HepG2 (cell line): ENCODE data around the gene ADAM8. TPM values are rescaled to one million over a fixed set of nuclear protein-coding genes. Genes with fewer than 3 reads are reported as not detected.

Experiments used
- ATAC-seq: fragments of 200-7000 bp; cut with Tn5 transposase; 3 replicates; pipeline ENCODE4 v1.9.1; 2020; ENCODE audit warnings: mild to moderate bottlenecking, moderate library complexity
- BruUV-seq: library from RNA; stranded (reverse); fragments of 400-500 nt; replicated peaks from 2 replicates; lab custom pipeline; 2021; lab: Mats Ljungman, UMichigan
- CTCF ChIA-PET: fragments of 300-600 bp; formaldehyde crosslinking; extraction: SDS; loops from one replicate; lab custom pipeline; 2021; ENCODE audit warnings: low total read pairs, inconsistent platforms, low intra/inter-chr PET ratio; lab: Yijun Ruan, JAX
- POLR2A ChIA-PET: fragments of 350-600 bp; sonication (Branson Sonifier 250); formaldehyde crosslinking; loops from one replicate; lab custom pipeline; 2020; ENCODE audit warnings: antibody characterized with exemption, inconsistent platforms; lab: Yijun Ruan, JAX
- DNase-seq: peaks from one replicate; pipeline ENCODE4 v3.0.0-alpha.2; 2015; ENCODE audit warnings: low spot score
- FAIRE-seq: peaks from 3 replicates; lab custom pipeline; 2011; peaks lifted over from hg19 to GRCh38; lab: Jason Lieb, UNC
- H2AFZ ChIP-seq: one replicate; pipeline ENCODE4 v1.6.1; 2011; ENCODE audit warnings: low read length, inconsistent platforms
- H3K27ac ChIP-seq: fragments of 300-600 bp; 3 replicates; pipeline ENCODE4 v1.8.0; 2011; ENCODE audit warnings: mixed run types, mild to moderate bottlenecking, mixed read lengths, low read length, inconsistent platforms; ENCODE audit not compliant: insufficient read depth; ENCODE audit errors: extremely low read length
- H3K27me3 ChIP-seq, 2 experiments: fragments of 200-600 bp in 1 of 2; 2 replicates in 1 of 2; 3 replicates in 1 of 2; pipeline versions ENCODE4 v1.6.0 to v1.8.0; 2011; ENCODE audit warnings: low read length in 2 of 2, mild to moderate bottlenecking in 2 of 2, moderate library complexity in 2 of 2, inconsistent platforms in 1 of 2; ENCODE audit not compliant: insufficient read depth in 2 of 2, control insufficient read depth in 1 of 2
- H3K36me3 ChIP-seq, 2 experiments: fragments of 200-600 bp in 1 of 2; replicated peaks in 1 of 2; 2 replicates in 1 of 2; 3 replicates in 1 of 2; pipeline versions ENCODE4 v1.5.1 to v1.8.0; 2011; ENCODE audit warnings: low read length in 2 of 2, inconsistent platforms in 1 of 2; ENCODE audit not compliant: insufficient read depth in 2 of 2, control insufficient read depth in 1 of 2
- H3K4me1 ChIP-seq: 2 replicates; pipeline ENCODE4 v1.5.1; 2012; ENCODE audit warnings: low read length, inconsistent platforms; ENCODE audit not compliant: insufficient read depth
- H3K4me2 ChIP-seq: 2 replicates; pipeline ENCODE4 v1.6.0; 2011; ENCODE audit warnings: low read depth, low read length, inconsistent platforms
- H3K4me3 ChIP-seq, 3 experiments: fragments of 200-600 bp in 1 of 3; sonication (generic), shearing (Covaris generic) in 1 of 3; replicated peaks in 1 of 3; 2 replicates each; pipeline ENCODE4 v1.5.1; 2011 to 2016; ENCODE audit warnings: low read length in 3 of 3, inconsistent platforms in 2 of 3, low read depth in 2 of 3, mild to moderate bottlenecking in 2 of 3, control low read depth in 1 of 3, mixed read lengths in 1 of 3; ENCODE audit not compliant: insufficient read depth in 1 of 3
- H3K79me2 ChIP-seq: one replicate; pipeline ENCODE4 v1.6.1; 2011; ENCODE audit warnings: low read length, inconsistent platforms; ENCODE audit not compliant: insufficient read depth
- H3K9ac ChIP-seq: 2 replicates; pipeline ENCODE4 v1.6.0; 2011; ENCODE audit warnings: mild to moderate bottlenecking, low read depth, low read length, inconsistent platforms; ENCODE audit not compliant: insufficient read depth
- H3K9me3 ChIP-seq: 2 replicates; pipeline ENCODE4 v1.5.1; 2012; ENCODE audit warnings: mild to moderate bottlenecking, low read length
- H4K20me1 ChIP-seq: 2 replicates; pipeline ENCODE4 v1.6.0; 2011; ENCODE audit warnings: inconsistent platforms, mild to moderate bottlenecking, low read length, moderate library complexity; ENCODE audit not compliant: insufficient read depth
- HMGA1 ChIP-seq: sonication (generic); formaldehyde crosslinking; conservative IDR thresholded peaks from 2 replicates; pipeline ENCODE4 v1.4.0; 2020; ENCODE audit warnings: missing genetic modification reagents
- KAT8 ChIP-seq: IDR thresholded peaks from 2 replicates; pipeline ENCODE4 v1.6.1; 2016; ENCODE audit warnings: missing genetic modification reagents, missing compliant biosample characterization
- MAZ ChIP-seq, 2 experiments: sonication (generic) in 1 of 2; formaldehyde crosslinking in 1 of 2; IDR thresholded peaks; 2 replicates each; pipeline versions ENCODE4 v1.5.0 to v1.6.1; 2012 to 2020; ENCODE audit warnings: low read depth in 2 of 2, mild to moderate bottlenecking in 2 of 2, borderline replicate concordance in 1 of 2, improper control_type of control experiment in 1 of 2, low read length in 1 of 2, missing genetic modification reagents in 1 of 2, moderate library complexity in 1 of 2
- MEF2D ChIP-seq: sonication (generic); formaldehyde crosslinking; IDR thresholded peaks from 2 replicates; pipeline ENCODE4 v1.5.1; 2020; ENCODE audit warnings: mild to moderate bottlenecking, missing genetic modification reagents
- MYNN ChIP-seq: sonication (generic); formaldehyde crosslinking; IDR thresholded peaks from 2 replicates; pipeline ENCODE4 v1.4.0; 2020; ENCODE audit warnings: mild to moderate bottlenecking, low read depth, missing genetic modification reagents
- NCOA1 ChIP-seq: sonication (generic); formaldehyde crosslinking; IDR thresholded peaks from 2 replicates; pipeline ENCODE4 v1.9.0; 2021; ENCODE audit warnings: missing genetic modification reagents
- RBFOX2 ChIP-seq: fragments of 200-400 bp; formaldehyde crosslinking; IDR thresholded peaks from 2 replicates; pipeline ENCODE4 v1.6.1; 2017; ENCODE audit warnings: low read depth, mild to moderate bottlenecking, low read length
- REST ChIP-seq, 2 experiments: IDR thresholded peaks; 2 replicates each; pipeline ENCODE4 v1.6.1; 2011 to 2012; ENCODE audit warnings: low read length in 2 of 2, borderline replicate concordance in 1 of 2, low read depth in 1 of 2, mild to moderate bottlenecking in 1 of 2, moderate library complexity in 1 of 2
- ZBTB26 ChIP-seq: IDR thresholded peaks from 2 replicates; pipeline ENCODE4 v1.6.1; 2016; ENCODE audit warnings: missing compliant biosample characterization, missing genetic modification reagents, borderline replicate concordance
- ZMYM3 ChIP-seq: sonication (generic); formaldehyde crosslinking; IDR thresholded peaks from 2 replicates; pipeline ENCODE4 v1.5.1; 2020; ENCODE audit warnings: mild to moderate bottlenecking, missing genetic modification reagents
- ZMYM4 ChIP-seq: sonication (generic); formaldehyde crosslinking; IDR thresholded peaks from 2 replicates; pipeline ENCODE4 v1.8.1; 2023; ENCODE audit warnings: mild to moderate bottlenecking, missing genetic modification reagents
- ZNF343 ChIP-seq: sonication (generic); formaldehyde crosslinking; IDR thresholded peaks from 2 replicates; pipeline ENCODE4 v1.4.0; 2020; ENCODE audit warnings: mild to moderate bottlenecking, missing genetic modification reagents
- ZNF503 ChIP-seq: sonication (generic); formaldehyde crosslinking; IDR thresholded peaks from 2 replicates; pipeline ENCODE4 v1.4.0; 2020; ENCODE audit warnings: missing genetic modification reagents
- ZNF543 ChIP-seq: sonication (generic); formaldehyde crosslinking; IDR thresholded peaks from 2 replicates; pipeline ENCODE4 v1.4.0; 2020; ENCODE audit warnings: mild to moderate bottlenecking, missing genetic modification reagents
- ZNF616 ChIP-seq: sonication (generic); formaldehyde crosslinking; IDR thresholded peaks from 2 replicates; pipeline ENCODE4 v1.5.0; 2020; ENCODE audit warnings: low read depth, mild to moderate bottlenecking, missing genetic modification reagents
- ZNF788 ChIP-seq: sonication (generic); formaldehyde crosslinking; IDR thresholded peaks from 2 replicates; pipeline ENCODE4 v1.5.0; 2020; ENCODE audit warnings: mild to moderate bottlenecking, missing genetic modification reagents, borderline replicate concordance
- WGBS: methylation state at CpG from one replicate; pipeline ENCODE4 v1.1.6; 2017; ENCODE audit warnings: low lambda C conversion rate; 5-methylcytosine and 5-hydroxymethylcytosine counted together
- in situ Hi-C: cut with HindIII; loops from 2 replicates; pipeline ENCODE4 v1.10.0; 2017; ENCODE audit warnings: low pct_unique_long_range_greater_than_20kb; ENCODE audit not compliant: extremely low pct_ligation_motif_present
- intact Hi-C: fragments of 100-400 bp; cut with micrococcal nuclease; formaldehyde crosslinking; loops from one replicate; pipeline ENCODE4 v1.10.0; 2022; ENCODE audit not compliant: unreplicated experiment
- polyA plus RNA-seq, 8 experiments: library from polyadenylated mRNA; depleted of rRNA in 3 of 8; stranded (reverse) in 7 of 8; unstranded in 1 of 8; fragments of >200 nt; fragmentation: Illumina TruSeq in 4 of 8; extraction: Trizol in 4 of 8; gene quantifications; 2 replicates each; pipeline versions ENCODE4 v1.2.1 to v1.2.3, GENCODE V29; 2011 to 2016; ENCODE audit warnings: low read depth in 4 of 8, missing spikeins in 1 of 8, mixed read lengths in 1 of 8; ENCODE audit not compliant: insufficient read depth in 1 of 8
- total RNA-seq, 5 experiments: library from RNA; depleted of rRNA; stranded (reverse); fragments of >200 nt; fragmentation: Illumina TruSeq; extraction: Trizol; gene quantifications; 2 replicates each; pipeline ENCODE4 v1.2.3, GENCODE V29; 2016; ENCODE audit warnings: low read depth in 1 of 5

ADAM8 gene
- total and polyA plus RNA-seq, 2 of the 13 experiments (the other 11 are each of a cell fraction or from before 2014, with no cell fraction given) = 0.24 to 0.93 TPM

- in situ Hi-C loops (no loop called here), intact Hi-C loops (no loop called here)
- FAIRE-seq (no peak), ATAC-seq (no peak), DNase-seq (no peak)
- 74% methylated on average over 5 of the region's 36 CpGs for WGBS
- ChIA-PET POLR2A (no interaction called here), CTCF (no interaction called here)
- Histone ChIP-seq H3K27me3 (peaks cover 24 to 65% of the 10 kb centered on the region in 2 experiments), H3K4me3 (no peak overlapping the region), H3K4me2 (no peak overlapping the region), H3K4me1 (peaks cover 33% of the 10 kb centered on the region), H2AFZ (no peak overlapping the region), H3K79me2 (no peaks in the 10 kb centered on the region), H3K36me3 (no peaks in the 10 kb centered on the region), H3K9ac (no peak overlapping the region), H4K20me1 (no peaks in the 10 kb centered on the region), H3K9me3 (no peaks in the 10 kb centered on the region), H3K27ac (no peak overlapping the region)
- BruUV-seq = no TSS peak
- no peak for TF ChIP-seq NCOA1 (CRISPR knock-in tag)
- TF ChIP-seq REST (IDR thresholded peaks at IDR 0.05; ENCODE audit: borderline replicate concordance in 1 of 2, low read depth in 1 of 2, low read length in 2 of 2) = no peak
- TF ChIP-seq ZBTB26 (CRISPR knock-in tag) = no peak
- TF ChIP-seq MYNN (CRISPR knock-in tag) = no peak
- TF ChIP-seq ZMYM4 (CRISPR knock-in tag) = no peak
- TF ChIP-seq KAT8 = no peak
- no peak for TF ChIP-seq MEF2D (CRISPR knock-in tag)
- no peak for TF ChIP-seq ZNF343 (CRISPR knock-in tag)
- TF ChIP-seq ZMYM3 = no peak
- no peak for TF ChIP-seq ZNF616
- no peak for TF ChIP-seq RBFOX2
- TF ChIP-seq ZNF503 (CRISPR knock-in tag) = no peak
- TF ChIP-seq HMGA1 (CRISPR knock-in tag) = no peak
- no peak for TF ChIP-seq MAZ (IDR thresholded peaks at IDR 0.05; ENCODE audit: borderline replicate concordance, low read depth, low read length)
- TF ChIP-seq MAZ (CRISPR knock-in tag; IDR thresholded peaks at IDR 0.05; ENCODE audit: low read depth) = no peak
- no peak for TF ChIP-seq ZNF543 (CRISPR knock-in tag)
- TF ChIP-seq ZNF788 (CRISPR knock-in tag) = no peak
Measured at GRCh38 chr10:133247681-133248333, 28.9 kb downstream of the ADAM8 start.
